ENCODE results near the gene AKAIN1.

DNA sequence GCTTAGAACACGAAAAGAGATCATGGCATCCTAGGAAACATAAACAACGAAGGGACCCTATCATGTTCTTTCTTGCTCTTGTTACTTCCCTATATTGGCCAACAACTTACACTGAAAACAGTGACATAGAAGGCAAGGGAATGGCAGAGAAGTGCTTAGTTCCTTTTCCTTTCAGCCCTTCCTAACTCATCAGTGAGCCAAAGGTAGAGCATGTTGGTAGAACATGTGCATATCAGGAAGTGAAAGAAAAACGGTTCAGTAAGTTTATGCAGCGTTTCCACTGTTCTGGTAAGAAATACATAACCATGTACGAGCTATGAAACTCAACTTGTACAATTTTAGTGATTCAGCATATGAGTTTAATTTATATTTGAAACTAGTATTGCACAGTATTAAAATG is 21.7 kb downstream of the AKAIN1 start:
- no peak for TF ChIP-seq EZH2 (IDR thresholded peaks at IDR 0.05)
- TF ChIP-seq POLR2AphosphoS5 (IDR thresholded peaks at IDR 0.05; ENCODE audit: borderline replicate concordance, low read depth, low read length), result no peak

Measured in SK-N-MC (cell line).